ENCODE results near the gene THNSL1. TPM values are rescaled to one million over a fixed set of nuclear protein-coding genes. Genes with fewer than 3 reads are reported as not detected.

Gene THNSL1
- total RNA-seq, 5 donors from 2014 or later (not counting 1 experiment from before 2014, with no cell fraction given) = 1.6 to 8.1 (median 6.4) TPM

DNA sequence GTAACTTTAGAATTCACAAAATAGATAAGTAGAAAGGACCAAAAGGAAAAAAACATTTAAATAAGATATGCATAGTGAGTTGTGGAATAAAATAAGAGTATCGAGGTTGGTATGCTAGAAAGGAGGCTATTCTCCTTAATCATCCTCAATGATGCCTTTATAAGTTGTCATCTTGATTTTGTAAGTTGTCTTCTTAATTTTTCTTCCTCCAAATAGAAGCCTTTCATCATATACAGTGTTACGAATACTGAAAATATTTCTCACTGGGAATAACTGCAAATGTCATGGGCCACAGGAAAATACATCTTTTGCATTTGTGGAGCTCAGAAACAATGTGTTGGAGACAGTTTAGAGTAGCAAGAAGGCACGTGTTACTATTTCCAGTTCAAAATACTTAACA lies 32.5 kb upstream of the THNSL1 start:
- CTCF ChIA-PET = no interaction called here

GRCh38 chr10:24984906-24985305 lies 31.5 kb upstream of the THNSL1 start:
- Mint-ChIP-seq H3K4me1 (peaks cover 7 to 12% (median 10%) of the 10 kb centered on the region in 3 donors), H3K36me3 (no peaks in the 10 kb centered on the region), H3K27me3 (no peaks in the 10 kb centered on the region), H3K27ac (no peak overlapping the region), H3K4me3 (no peak overlapping the region), H3K9me3 (peaks cover 0 to 4% (median 0%) of the 10 kb centered on the region in 3 donors)
- no peak overlapping the region for H3K4me3 ChIP-seq (ENCODE audit: control insufficient read depth in 1 of 2, extremely low read depth in 1 of 2, low read length in 1 of 2)
- ChIA-PET POLR2A (no interaction called here), CTCF (no interaction called here)
- WGBS (ENCODE audit: insufficient coverage) = no CpG with 5 or more reads among the region's 3 CpGs
- H3K36me3 ChIP-seq (ENCODE audit: control insufficient read depth in 2 of 2, extremely low read depth in 1 of 2, insufficient read depth in 1 of 2, low read length in 1 of 2) = no peaks in the 10 kb centered on the region
- H3K9me3 ChIP-seq = no peaks in the 10 kb centered on the region
- H3K4me1 ChIP-seq (ENCODE audit: control insufficient read depth in 1 of 2, extremely low read depth in 1 of 2, insufficient read depth in 2 of 2, low read length in 2 of 2) = peaks cover 0 to 8% of the 10 kb centered on the region in 2 experiments
- ATAC-seq (replicated peaks in 1 of 4) = no peak
- no peak overlapping the region for H3K27ac ChIP-seq (ENCODE audit: low read length)
- no peak for DNase-seq
- H3K27me3 ChIP-seq (replicated peaks in 1 of 2; ENCODE audit: control insufficient read depth in 2 of 2, extremely low read depth in 1 of 2, insufficient read depth in 2 of 2, low read length in 1 of 2) = peaks cover 0 to 3% of the 10 kb centered on the region in 2 experiments

More for the DNA sequence above, 32.5 kb upstream of the THNSL1 start:
- POLR2A ChIA-PET = no interaction called here
- Histone ChIP-seq H3K4me3 (ENCODE audit: control insufficient read depth in 1 of 2, extremely low read depth in 1 of 2, low read length in 1 of 2) (no peak overlapping the region), H3K27ac (ENCODE audit: low read length) (no peak overlapping the region), H3K9me3 (no peaks in the 10 kb centered on the region), H3K27me3 (replicated peaks in 1 of 2; ENCODE audit: control insufficient read depth in 2 of 2, extremely low read depth in 1 of 2, insufficient read depth in 2 of 2, low read length in 1 of 2) (peaks cover 0 to 3% of the 10 kb centered on the region in 2 experiments), H3K36me3 (ENCODE audit: control insufficient read depth in 2 of 2, extremely low read depth in 1 of 2, insufficient read depth in 1 of 2, low read length in 1 of 2) (no peaks in the 10 kb centered on the region), H3K4me1 (ENCODE audit: control insufficient read depth in 1 of 2, extremely low read depth in 1 of 2, insufficient read depth in 2 of 2, low read length in 2 of 2) (peaks cover 0 to 8% of the 10 kb centered on the region in 2 experiments)
- DNase-seq = no peak
- WGBS (ENCODE audit: insufficient coverage) = no CpG with 5 or more reads among the region's 3 CpGs
- H3K27ac Mint-ChIP-seq = no peak overlapping the region
- H3K9me3 Mint-ChIP-seq = peaks cover 0 to 5% (median 0%) of the 10 kb centered on the region in 3 donors
- H3K27me3 Mint-ChIP-seq = no peaks in the 10 kb centered on the region
- no peak for ATAC-seq (replicated peaks in 1 of 4)
- H3K4me3 Mint-ChIP-seq = no peak overlapping the region
- peaks cover 7 to 12% (median 10%) of the 10 kb centered on the region in 3 donors for H3K4me1 Mint-ChIP-seq
- H3K36me3 Mint-ChIP-seq = no peaks in the 10 kb centered on the region

GRCh38 chr10:24988831-24989640 lies 27.4 kb upstream of the THNSL1 start:
- Histone ChIP-seq H3K36me3 (ENCODE audit: control insufficient read depth in 2 of 2, extremely low read depth in 1 of 2, insufficient read depth in 1 of 2, low read length in 1 of 2) (no peaks in the 10 kb centered on the region), H3K9me3 (no peaks in the 10 kb centered on the region), H3K4me1 (ENCODE audit: control insufficient read depth in 1 of 2, extremely low read depth in 1 of 2, insufficient read depth in 2 of 2, low read length in 2 of 2) (no peaks in the 10 kb centered on the region), H3K27ac (ENCODE audit: low read length) (no peak overlapping the region), H3K27me3 (replicated peaks in 1 of 2; ENCODE audit: control insufficient read depth in 2 of 2, extremely low read depth in 1 of 2, insufficient read depth in 2 of 2, low read length in 1 of 2) (peaks cover 0 to 3% of the 10 kb centered on the region in 2 experiments), H3K4me3 (ENCODE audit: control insufficient read depth in 1 of 2, extremely low read depth in 1 of 2, low read length in 1 of 2) (no peak overlapping the region)
- H3K36me3 Mint-ChIP-seq = no peaks in the 10 kb centered on the region
- H3K27me3 Mint-ChIP-seq = peaks cover 2 to 9% of the 10 kb centered on the region in 2 donors
- H3K27ac Mint-ChIP-seq = no peak overlapping the region
- POLR2A ChIA-PET = no interaction called here
- DNase-seq = no peak
- H3K4me1 Mint-ChIP-seq = no peaks in the 10 kb centered on the region
- no peaks in the 10 kb centered on the region for H3K9me3 Mint-ChIP-seq
- ATAC-seq (replicated peaks in 1 of 4) = no peak
- H3K4me3 Mint-ChIP-seq = no peak overlapping the region
- WGBS (ENCODE audit: insufficient coverage) = 69% methylated on average over 12 of the region's 12 CpGs
- CTCF ChIA-PET = interaction anchor here (0.6 to 1.1 kb wide), 3 partner anchors 67 to 346 kb away, joined by 4 to 8 read pairs (median 7); no protein-coding TSS in a partner anchor

DNA sequence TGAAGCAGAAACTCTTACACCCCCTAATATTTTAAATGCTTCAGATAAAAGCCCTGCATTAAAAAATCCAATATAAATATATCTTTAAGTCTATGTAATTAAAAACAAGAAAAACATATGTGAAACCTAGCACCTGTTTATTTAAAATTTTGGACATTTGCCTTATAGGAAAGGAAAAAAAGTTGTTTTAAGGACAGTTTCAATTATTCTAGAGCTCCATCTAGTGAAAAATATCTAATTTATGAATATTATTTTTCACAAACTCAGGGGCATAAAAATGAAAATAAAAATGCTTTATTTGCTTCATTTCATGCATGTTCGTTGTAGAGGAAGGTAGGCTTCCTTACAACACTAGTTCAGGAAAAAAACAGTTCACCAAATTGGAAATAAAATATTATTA lies 26.5 kb upstream of the THNSL1 start:
- POLR2A ChIA-PET = no interaction called here
- Histone ChIP-seq H3K9me3 (no peaks in the 10 kb centered on the region), H3K36me3 (ENCODE audit: control insufficient read depth in 2 of 2, extremely low read depth in 1 of 2, insufficient read depth in 1 of 2, low read length in 1 of 2) (no peaks in the 10 kb centered on the region), H3K4me3 (ENCODE audit: control insufficient read depth in 1 of 2, extremely low read depth in 1 of 2, low read length in 1 of 2) (no peak overlapping the region), H3K27ac (ENCODE audit: low read length) (no peak overlapping the region), H3K27me3 (replicated peaks in 1 of 2; ENCODE audit: control insufficient read depth in 2 of 2, extremely low read depth in 1 of 2, insufficient read depth in 2 of 2, low read length in 1 of 2) (peaks cover 0 to 3% of the 10 kb centered on the region in 2 experiments), H3K4me1 (ENCODE audit: control insufficient read depth in 1 of 2, extremely low read depth in 1 of 2, insufficient read depth in 2 of 2, low read length in 2 of 2) (no peaks in the 10 kb centered on the region)
- Mint-ChIP-seq H3K36me3 (no peaks in the 10 kb centered on the region), H3K27me3 (peaks cover 2 to 9% of the 10 kb centered on the region in 2 donors), H3K4me1 (no peaks in the 10 kb centered on the region), H3K27ac (no peak overlapping the region), H3K9me3 (no peaks in the 10 kb centered on the region), H3K4me3 (no peak overlapping the region)
- no peak for DNase-seq
- CTCF ChIA-PET = interaction anchor here (0.6 to 1.1 kb wide), 5 partner anchors 26 to 372 kb away, joined by 3 to 8 read pairs (median 3); no protein-coding TSS in a partner anchor
- ATAC-seq (replicated peaks in 1 of 4) = no peak
- no CpG with 5 or more reads among the region's 1 CpG for WGBS (ENCODE audit: insufficient coverage)

DNA sequence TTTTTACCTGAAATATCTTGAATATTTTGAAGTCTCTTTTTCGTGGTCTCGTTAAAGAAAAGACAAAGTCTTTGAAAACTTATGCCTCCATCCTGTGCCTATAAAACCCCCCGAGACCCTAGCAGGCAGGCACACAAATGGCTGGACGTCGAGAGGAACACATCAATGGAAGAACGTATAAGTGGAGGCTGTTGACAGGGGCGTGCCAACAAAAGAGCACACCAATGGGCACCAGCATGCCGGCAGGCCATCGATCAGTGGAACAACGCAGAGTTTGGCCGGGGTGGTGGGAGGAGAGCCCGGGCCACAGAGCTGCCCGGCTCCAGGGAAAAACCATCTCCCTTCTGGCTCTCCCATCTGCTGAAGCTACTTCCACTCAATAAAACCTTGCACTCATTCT lies 25.1 kb upstream of the THNSL1 start:
- POLR2A ChIA-PET = no interaction called here
- peaks cover 2 to 9% of the 10 kb centered on the region in 2 donors for H3K27me3 Mint-ChIP-seq

GRCh38 chr10:24992512-24993133 lies 23.8 kb upstream of the THNSL1 start:
- no peaks in the 10 kb centered on the region for H3K9me3 ChIP-seq
- 100% methylated on average over 1 of the region's 3 CpGs for WGBS (ENCODE audit: insufficient coverage)
- H3K36me3 ChIP-seq (ENCODE audit: control insufficient read depth in 2 of 2, extremely low read depth in 1 of 2, insufficient read depth in 1 of 2, low read length in 1 of 2) = no peaks in the 10 kb centered on the region
- no peaks in the 10 kb centered on the region for H3K9me3 Mint-ChIP-seq
- ATAC-seq (replicated peaks in 1 of 4) (no peak), DNase-seq (no peak)
- H3K4me1 Mint-ChIP-seq = no peaks in the 10 kb centered on the region
- H3K4me1 ChIP-seq (ENCODE audit: control insufficient read depth in 1 of 2, extremely low read depth in 1 of 2, insufficient read depth in 2 of 2, low read length in 2 of 2) = no peaks in the 10 kb centered on the region
- no peaks in the 10 kb centered on the region for H3K36me3 Mint-ChIP-seq
- H3K27me3 Mint-ChIP-seq = peaks cover 2 to 9% of the 10 kb centered on the region in 2 donors
- no peak overlapping the region for H3K4me3 Mint-ChIP-seq
- H3K27me3 ChIP-seq (replicated peaks in 1 of 2; ENCODE audit: control insufficient read depth in 2 of 2, extremely low read depth in 1 of 2, insufficient read depth in 2 of 2, low read length in 1 of 2) = no peaks in the 10 kb centered on the region
- no peak overlapping the region for H3K4me3 ChIP-seq (ENCODE audit: control insufficient read depth in 1 of 2, extremely low read depth in 1 of 2, low read length in 1 of 2)
- ChIA-PET POLR2A (no interaction called here), CTCF (no interaction called here)
- H3K27ac ChIP-seq (ENCODE audit: low read length) = no peak overlapping the region
- H3K27ac Mint-ChIP-seq = no peak overlapping the region

More for the DNA sequence above, 25.1 kb upstream of the THNSL1 start:
- no peaks in the 10 kb centered on the region for H3K4me1 ChIP-seq (ENCODE audit: control insufficient read depth in 1 of 2, extremely low read depth in 1 of 2, insufficient read depth in 2 of 2, low read length in 2 of 2)
- H3K4me1 Mint-ChIP-seq = no peaks in the 10 kb centered on the region
- CTCF ChIA-PET = no interaction called here
- DNase-seq (no peak), ATAC-seq (replicated peaks in 1 of 4) (no peak)
- H3K27ac ChIP-seq (ENCODE audit: low read length) = no peak overlapping the region
- no peaks in the 10 kb centered on the region for H3K36me3 Mint-ChIP-seq
- peaks cover 0 to 3% of the 10 kb centered on the region in 2 experiments for H3K27me3 ChIP-seq (replicated peaks in 1 of 2; ENCODE audit: control insufficient read depth in 2 of 2, extremely low read depth in 1 of 2, insufficient read depth in 2 of 2, low read length in 1 of 2)
- H3K4me3 ChIP-seq (ENCODE audit: control insufficient read depth in 1 of 2, extremely low read depth in 1 of 2, low read length in 1 of 2) = no peak overlapping the region
- no peak overlapping the region for H3K27ac Mint-ChIP-seq
- H3K36me3 ChIP-seq (ENCODE audit: control insufficient read depth in 2 of 2, extremely low read depth in 1 of 2, insufficient read depth in 1 of 2, low read length in 1 of 2) = no peaks in the 10 kb centered on the region
- H3K9me3 ChIP-seq = no peaks in the 10 kb centered on the region
- 90% methylated on average over 10 of the region's 13 CpGs for WGBS (ENCODE audit: insufficient coverage)
- H3K9me3 Mint-ChIP-seq = no peaks in the 10 kb centered on the region
- no peak overlapping the region for H3K4me3 Mint-ChIP-seq
